Spleen (tissue), 11 donors: ENCODE measurements around the gene FAM43B. TPM values are rescaled to one million over a fixed set of nuclear protein-coding genes. Genes with fewer than 3 reads are reported as not detected.
A peak's percentile ranks its signal among the peaks of the same experiment; 100 is the strongest.

Experiments used
- DNase-seq: peaks from one replicate; pipeline ENCODE4 v3.0.0-alpha.2; 2020
- H3K27ac ChIP-seq, 8 donors: fragments of 200-600 bp; sonication (generic) in 7 of 8; 1 replicate in 4 of 8; 2 replicates in 4 of 8; pipeline versions ENCODE4 v1.5.0 to v1.8.0; 2016 to 2021; ENCODE audit warnings: inconsistent platforms in 4 of 8, mild to moderate bottlenecking in 4 of 8, moderate library complexity in 1 of 8
- H3K27me3 ChIP-seq, 7 donors: fragments of 200-600 bp; sonication (generic) in 6 of 7; replicated peaks in 1 of 7; 1 replicate in 4 of 7; 2 replicates in 3 of 7; pipeline versions ENCODE4 v1.5.0 to v1.8.0; 2016 to 2021; ENCODE audit warnings: inconsistent platforms in 3 of 7, mild to moderate bottlenecking in 1 of 7
- H3K36me3 ChIP-seq, 6 donors: fragments of 200-600 bp; sonication (generic) in 5 of 6; 1 replicate in 4 of 6; 2 replicates in 2 of 6; pipeline versions ENCODE4 v1.5.0 to v1.8.0; 2016 to 2021; ENCODE audit warnings: inconsistent platforms in 2 of 6
- H3K4me1 ChIP-seq, 6 donors: fragments of 200-600 bp; sonication (generic) in 5 of 6; 1 replicate in 3 of 6; 2 replicates in 3 of 6; pipeline versions ENCODE4 v1.5.0 to v1.8.0; 2016 to 2021; ENCODE audit warnings: inconsistent platforms in 3 of 6
- H3K4me3 ChIP-seq, 8 donors: fragments of 200-600 bp; sonication (generic) in 7 of 8; 1 replicate in 4 of 8; 2 replicates in 4 of 8; pipeline versions ENCODE4 v1.5.0 to v1.8.0; 2016 to 2021; ENCODE audit warnings: inconsistent platforms in 4 of 8, mild to moderate bottlenecking in 4 of 8, moderate library complexity in 2 of 8
- H3K9me3 ChIP-seq, 8 donors: fragments of 200-600 bp; sonication (generic) in 7 of 8; 1 replicate in 4 of 8; 2 replicates in 4 of 8; pipeline versions ENCODE4 v1.5.0 to v1.8.0; 2016 to 2021; ENCODE audit warnings: inconsistent platforms in 4 of 8
- CTCF ChIP-seq, 11 experiments: fragments of 200-600 bp in 7 of 11; fragments of 450-650 bp in 4 of 11; sonication (generic) in 4 of 11; IDR thresholded peaks in 8 of 11; conservative IDR thresholded peaks in 3 of 11; 1 replicate in 7 of 11; 2 replicates in 4 of 11; pipeline versions ENCODE4 v1.4.0 to v1.8.0; 2016 to 2021; ENCODE audit warnings: antibody characterized with exemption in 11 of 11, inconsistent platforms in 4 of 11, mild to moderate bottlenecking in 1 of 11
- POLR2A ChIP-seq, 3 donors: fragments of 450-650 bp; IDR thresholded peaks; one replicate each; pipeline ENCODE4 v1.5.1; 2017; ENCODE audit warnings: antibody characterized with exemption in 3 of 3, mild to moderate bottlenecking in 1 of 3
- POLR2AphosphoS5 ChIP-seq, 3 donors: sonication (generic); formaldehyde crosslinking; IDR thresholded peaks; one replicate each; pipeline ENCODE4 v1.5.1; 2017; ENCODE audit warnings: antibody characterized with exemption in 3 of 3
- WGBS, 5 donors: extraction: QIAGEN DNeasy Blood & Tissue Kit in 3 of 5; methylation state at CpG; one replicate each; pipeline versions ENCODE4 v1.1.5 to v1.1.7; 2013 to 2018; 5-methylcytosine and 5-hydroxymethylcytosine counted together
- intact Hi-C: fragments of 100-400 bp; cut with DNase I; formaldehyde crosslinking; loops from one replicate; pipeline ENCODE4 v1.15.0; 2023; ENCODE audit warnings: low total_unique reads
- polyA plus RNA-seq, 3 donors: library from polyadenylated mRNA; stranded (reverse); fragments of 200-250 nt; gene quantifications; one replicate each; pipeline ENCODE4 v1.2.1, GENCODE V29; 2013
- total RNA-seq, 7 donors: library from RNA; depleted of rRNA in 3 of 7; stranded (reverse); fragments of >200 nt in 3 of 7; fragmentation: NEBNext Ultra II Directional in 4 of 7; extraction: Animal tissue kit (Norgen Biotek cat#: 25700) in 4 of 7; gene quantifications; one replicate each; pipeline versions ENCODE4 v1.1.0 to v1.2.1, GENCODE V29; 2016 to 2021
- donor health status: healthy with polysubstance abuse.
- donor health status: DM: no; HTN: no; CAD: no; lungs with moderate emphysema.
- donor health status: DM: no; HTN: no; CAD: no.
- donor health status: Bipolar disorder and iron deficiency.
- donor health status: healthy.
- donor health status: DM: no; HTN: no; CAD: no.
- donor health status: DM: yes; HTN: yes; CAD: no.

FAM43B gene
- total and polyA plus RNA-seq, 10 donors: 0.11 to 0.97 (median 0.71) TPM

- H3K27me3 ChIP-seq: peaks cover 0 to 24% (median 3%) of the 10 kb centered on the region in 7 donors
- H3K4me1 ChIP-seq: peaks cover 0 to 12% (median 1%) of the 10 kb centered on the region in 6 donors
- H3K9me3 ChIP-seq: no peaks in the 10 kb centered on the region
- no peak overlapping the region for H3K4me3 ChIP-seq
- H3K36me3 ChIP-seq: no peaks in the 10 kb centered on the region
- H3K27ac ChIP-seq: no peak overlapping the region
- intact Hi-C loops: no loop called here
- 68 to 81% (median 74%) methylated on average over 4 of the region's 4 CpGs for WGBS, 5 donors
- no peak for DNase-seq
- TF ChIP-seq CTCF (IDR thresholded peaks at IDR 0.05 in 8 of 11, conservative IDR thresholded peaks at IDR 0.05 in 3 of 11): no peak
- TF ChIP-seq POLR2AphosphoS5 (IDR thresholded peaks at IDR 0.05): no peak
- no peak for TF ChIP-seq POLR2A (IDR thresholded peaks at IDR 0.05)
These were observed 18.7 kb upstream of the FAM43B start for GRCh38 chr1:20533635-20534034.

GRCh38 chr1:20534659-20535417, 17.5 kb upstream of the FAM43B start:
- H3K27ac ChIP-seq: peak overlapping the region in 2 of 8 donors; percentile 29 to 39
- no peaks in the 10 kb centered on the region for H3K9me3 ChIP-seq
- no peak for DNase-seq
- WGBS, 5 donors: 55 to 75% (median 66%) methylated on average over 12 of the region's 12 CpGs
- H3K4me1 ChIP-seq: peaks cover 0 to 12% (median 2%) of the 10 kb centered on the region in 6 donors
- no peaks in the 10 kb centered on the region for H3K36me3 ChIP-seq
- H3K4me3 ChIP-seq: no peak overlapping the region
- peaks cover 0 to 12% (median 0%) of the 10 kb centered on the region in 7 donors for H3K27me3 ChIP-seq
- intact Hi-C loops: no loop called here
- TF ChIP-seq CTCF (IDR thresholded peaks at IDR 0.05 in 8 of 11, conservative IDR thresholded peaks at IDR 0.05 in 3 of 11) (no peak), POLR2AphosphoS5 (IDR thresholded peaks at IDR 0.05) (no peak), POLR2A (IDR thresholded peaks at IDR 0.05) (no peak)

- intact Hi-C loops: no loop called here
- no peak overlapping the region for H3K27ac ChIP-seq
- H3K27me3 ChIP-seq: peaks cover 0 to 20% (median 0%) of the 10 kb centered on the region in 7 donors
- TF ChIP-seq CTCF (IDR thresholded peaks at IDR 0.05 in 8 of 11, conservative IDR thresholded peaks at IDR 0.05 in 3 of 11) (no peak), POLR2A (IDR thresholded peaks at IDR 0.05) (no peak), POLR2AphosphoS5 (IDR thresholded peaks at IDR 0.05) (no peak)
- H3K9me3 ChIP-seq: no peaks in the 10 kb centered on the region
- no peaks in the 10 kb centered on the region for H3K36me3 ChIP-seq
- WGBS, 5 donors: 43 to 57% (median 47%) methylated on average over 2 of the region's 2 CpGs
- no peak for DNase-seq
- H3K4me1 ChIP-seq: peaks cover 0 to 12% (median 2%) of the 10 kb centered on the region in 6 donors
- no peak overlapping the region for H3K4me3 ChIP-seq
These were observed 14.1 kb upstream of the FAM43B start for GRCh38 chr1:20538227-20538626.

- no peaks in the 10 kb centered on the region for H3K9me3 ChIP-seq
- H3K27ac ChIP-seq: no peak overlapping the region
- DNase-seq: no peak
- H3K27me3 ChIP-seq: peaks cover 0 to 25% (median 0%) of the 10 kb centered on the region in 7 donors
- peaks cover 0 to 12% (median 2%) of the 10 kb centered on the region in 6 donors for H3K4me1 ChIP-seq
- no peak overlapping the region for H3K4me3 ChIP-seq
- WGBS, 5 donors: 64 to 90% (median 75%) methylated on average over 3 of the region's 3 CpGs
- H3K36me3 ChIP-seq: no peaks in the 10 kb centered on the region
- intact Hi-C loops: no loop called here
- TF ChIP-seq POLR2A (IDR thresholded peaks at IDR 0.05) (no peak), CTCF (IDR thresholded peaks at IDR 0.05 in 8 of 11, conservative IDR thresholded peaks at IDR 0.05 in 3 of 11) (no peak), POLR2AphosphoS5 (IDR thresholded peaks at IDR 0.05) (no peak)
These were observed 13.4 kb upstream of the FAM43B start for GRCh38 chr1:20538760-20539551.
